ENCODE data around the gene RAB17.

RAB17 gene

GRCh38 chr2:237536617-237537016, 53.9 kb downstream of the RAB17 start:
- DNase-seq (ENCODE audit: low read depth), result no peak

GRCh38 chr2:237536083-237536415, 54.5 kb downstream of the RAB17 start:
- DNase-seq (ENCODE audit: low read depth), result no peak

GRCh38 chr2:237535385-237536082, 55.0 kb downstream of the RAB17 start:
- DNase-seq (ENCODE audit: low read depth), result no peak

GRCh38 chr2:237534380-237534779, 56.2 kb downstream of the RAB17 start:
- no peak for DNase-seq (ENCODE audit: low read depth)

- DNase-seq (ENCODE audit: low read depth), result no peak
These were observed 56.8 kb downstream of the RAB17 start for GRCh38 chr2:237533668-237534161.

GRCh38 chr2:237532160-237532559, 58.4 kb downstream of the RAB17 start:
- no peak for DNase-seq (ENCODE audit: low read depth)

- DNase-seq (ENCODE audit: low read depth), result no peak
These were observed 59.8 kb downstream of the RAB17 start for GRCh38 chr2:237530472-237531433.

GRCh38 chr2:237529452-237530402, 60.8 kb downstream of the RAB17 start:
- DNase-seq (ENCODE audit: low read depth), result no peak

- DNase-seq (ENCODE audit: low read depth), result no peak
These were observed 62.8 kb downstream of the RAB17 start for GRCh38 chr2:237527766-237528165.

GRCh38 chr2:237527233-237527632, 63.3 kb downstream of the RAB17 start:
- no peak for DNase-seq (ENCODE audit: low read depth)

GRCh38 chr2:237525559-237526157, 64.9 kb downstream of the RAB17 start:
- DNase-seq (ENCODE audit: low read depth), result no peak

GRCh38 chr2:237524631-237525030, 65.9 kb downstream of the RAB17 start:
- no peak for DNase-seq (ENCODE audit: low read depth)
